HG02943 (cell line): ENCODE data around the gene TENM3.

Experiments used
- ATAC-seq: cut with Tn5 transposase; IDR thresholded peaks from one replicate; pipeline ENCODE4 v1.9.1; 2021; ENCODE audit warnings: mild to moderate bottlenecking, low read depth, moderate library complexity; ENCODE audit not compliant: unreplicated experiment

TENM3 gene

DNA sequence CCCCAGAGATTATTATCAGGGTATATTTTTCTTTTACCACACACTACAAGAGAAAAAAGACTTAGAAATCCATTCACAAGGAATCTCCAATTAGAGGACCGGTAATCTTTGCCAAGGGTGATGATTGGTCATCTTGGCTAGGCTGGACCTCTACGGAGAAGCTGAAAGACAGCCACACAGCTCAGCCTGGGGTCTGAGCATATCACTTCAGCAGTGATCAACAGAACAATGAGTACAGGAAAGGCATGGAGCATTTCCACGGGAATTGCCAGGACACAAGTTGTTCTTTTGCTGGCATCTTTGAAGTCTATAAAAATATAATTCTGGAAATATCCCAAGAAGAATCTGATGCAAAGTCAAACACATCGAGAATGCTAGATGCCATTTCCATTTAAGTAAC, 191.5 kb downstream of the TENM3 start:
- no peak for ATAC-seq

DNA sequence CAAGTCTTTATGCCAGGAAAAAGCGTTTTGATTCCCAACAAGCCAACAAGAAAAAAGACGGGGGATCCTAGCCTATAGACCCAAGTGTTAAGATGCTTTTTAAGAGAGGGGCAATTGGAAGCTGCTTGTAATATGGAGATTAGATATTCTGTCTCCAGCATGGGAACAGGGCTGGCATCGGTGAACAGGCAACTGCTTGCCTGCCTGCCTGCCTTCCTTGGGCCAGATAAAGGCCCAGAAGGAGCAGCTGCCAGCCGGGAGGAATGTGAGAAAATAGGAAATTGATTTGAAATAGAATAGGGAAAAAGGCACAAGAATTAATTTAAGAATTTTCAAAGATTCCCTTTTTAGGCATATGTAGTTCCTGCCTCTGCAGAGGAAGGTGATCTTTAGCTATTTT, 192.2 kb downstream of the TENM3 start:
- no peak for ATAC-seq

DNA sequence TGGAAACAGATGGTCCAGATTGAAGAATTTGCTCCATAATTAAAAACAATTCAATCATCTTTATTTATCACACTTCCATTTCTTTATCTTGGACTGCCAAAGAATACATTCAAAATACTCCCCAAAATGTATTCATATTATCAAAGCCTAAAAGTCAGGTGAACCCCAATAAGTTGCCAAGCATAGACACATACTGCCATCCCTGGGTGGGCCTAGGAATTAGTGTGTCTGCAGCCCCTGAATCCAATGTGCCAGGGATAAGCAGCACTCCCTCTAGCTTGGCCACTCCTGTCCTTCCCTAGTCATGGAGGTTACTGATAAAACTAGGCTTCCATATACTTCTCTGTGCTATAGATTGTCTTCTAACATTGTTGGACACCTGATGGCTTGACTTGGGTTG, 199.9 kb downstream of the TENM3 start:
- no peak for ATAC-seq

DNA sequence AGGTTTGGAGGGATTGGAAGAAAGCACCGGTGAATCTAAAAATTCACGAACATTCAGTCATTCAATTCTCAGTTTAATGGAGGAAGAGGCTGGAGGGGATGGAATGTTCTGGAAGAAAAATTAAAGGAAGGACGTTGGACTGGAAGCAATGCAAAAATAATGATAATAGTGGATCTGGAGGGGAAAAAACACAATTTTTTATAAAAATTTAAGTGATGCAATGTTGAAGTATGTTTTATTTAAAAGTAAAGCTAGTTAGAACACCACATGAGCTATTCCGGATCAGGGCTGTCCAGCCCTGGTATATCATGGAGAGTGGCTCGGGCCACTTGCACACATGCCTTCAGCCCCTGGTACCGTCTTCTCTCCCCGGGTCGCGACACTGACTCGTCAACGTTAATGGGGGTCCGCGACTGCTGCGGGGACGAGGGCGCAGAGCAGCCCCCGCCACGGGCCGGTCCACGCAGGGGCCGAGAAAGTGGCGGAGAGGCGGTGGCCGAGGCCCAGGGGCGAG, 204.6 kb downstream of the TENM3 start:
- no peak for ATAC-seq

DNA sequence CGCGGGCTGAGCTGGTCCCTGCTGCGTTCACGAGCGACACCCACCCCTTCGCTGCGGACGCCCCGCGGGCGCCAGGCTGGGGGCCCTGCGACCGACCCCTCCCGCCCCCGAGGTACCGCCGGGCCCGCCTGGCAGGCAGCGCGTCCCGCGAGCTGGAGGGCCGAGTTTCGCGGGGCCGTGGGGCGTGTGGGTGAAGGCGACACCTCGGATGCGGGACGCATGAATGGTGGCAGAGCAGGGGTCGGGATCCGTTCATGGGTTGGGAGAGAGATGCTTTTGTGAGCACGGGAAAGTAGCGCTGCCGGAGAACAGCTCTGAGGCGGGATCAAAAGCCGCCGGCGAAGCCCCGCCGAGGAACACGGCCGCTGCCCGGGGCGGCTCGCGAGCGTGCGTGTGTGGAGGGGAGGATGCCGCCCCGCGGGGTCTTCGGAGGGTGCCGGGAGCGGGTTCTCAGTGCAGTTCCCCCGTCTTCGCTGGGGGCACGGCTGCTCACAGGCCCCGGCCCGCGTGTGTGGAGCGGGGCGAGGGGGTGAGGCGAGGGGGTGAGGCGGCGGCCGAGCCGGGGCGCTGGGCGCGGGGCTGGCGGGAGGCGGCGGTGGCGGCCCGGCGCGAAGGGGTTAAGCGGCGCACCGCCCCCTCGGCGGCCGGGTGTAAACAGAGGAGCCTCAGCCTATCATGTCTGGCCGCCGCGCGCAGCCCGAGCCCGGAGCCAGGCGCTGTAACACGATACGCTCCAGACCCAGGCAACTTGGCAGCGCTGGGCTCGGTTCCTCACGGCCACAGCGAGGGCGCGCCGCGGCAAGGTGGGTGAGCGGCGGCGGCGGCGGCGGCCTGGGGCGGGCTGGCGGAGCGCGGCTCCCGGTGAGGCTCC, 205.3 kb downstream of the TENM3 start:
- peak; percentile 82 for ATAC-seq

DNA sequence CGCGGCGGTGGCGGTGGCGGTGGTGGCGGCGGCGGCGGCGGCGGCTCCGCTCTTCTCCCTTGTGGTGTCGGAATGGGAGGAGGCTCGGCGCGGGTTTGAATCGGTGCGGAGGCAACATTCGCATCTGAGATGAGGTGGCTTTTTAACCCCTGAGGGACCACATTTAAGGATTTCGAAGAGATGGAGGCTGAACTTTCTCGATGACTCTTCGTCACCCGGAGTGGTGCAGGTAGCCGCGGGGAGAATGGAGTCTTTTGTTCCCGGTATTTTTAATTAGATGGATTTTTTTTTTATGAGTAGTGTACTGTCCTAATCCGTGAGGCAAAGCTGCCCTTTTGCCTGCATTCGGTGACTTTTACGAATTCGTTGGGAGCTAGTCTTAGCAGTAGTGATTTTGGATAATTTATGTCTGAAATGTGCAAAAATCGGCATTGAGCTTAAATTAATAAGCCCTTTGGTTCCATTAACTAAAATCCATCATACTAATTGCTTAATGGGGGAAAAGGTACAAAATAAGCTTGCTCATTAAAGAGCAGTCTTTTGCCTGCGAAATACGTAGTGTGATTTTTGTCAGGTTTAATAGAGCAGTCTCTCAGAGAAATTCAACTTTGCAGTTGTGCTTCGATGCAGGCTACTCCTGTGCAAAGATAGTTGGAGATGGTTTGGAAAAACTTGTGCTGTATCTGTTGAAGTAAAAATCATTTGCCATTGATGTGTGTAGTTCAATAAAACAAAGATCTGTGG, 206.2 kb downstream of the TENM3 start:
- ATAC-seq, result no peak

DNA sequence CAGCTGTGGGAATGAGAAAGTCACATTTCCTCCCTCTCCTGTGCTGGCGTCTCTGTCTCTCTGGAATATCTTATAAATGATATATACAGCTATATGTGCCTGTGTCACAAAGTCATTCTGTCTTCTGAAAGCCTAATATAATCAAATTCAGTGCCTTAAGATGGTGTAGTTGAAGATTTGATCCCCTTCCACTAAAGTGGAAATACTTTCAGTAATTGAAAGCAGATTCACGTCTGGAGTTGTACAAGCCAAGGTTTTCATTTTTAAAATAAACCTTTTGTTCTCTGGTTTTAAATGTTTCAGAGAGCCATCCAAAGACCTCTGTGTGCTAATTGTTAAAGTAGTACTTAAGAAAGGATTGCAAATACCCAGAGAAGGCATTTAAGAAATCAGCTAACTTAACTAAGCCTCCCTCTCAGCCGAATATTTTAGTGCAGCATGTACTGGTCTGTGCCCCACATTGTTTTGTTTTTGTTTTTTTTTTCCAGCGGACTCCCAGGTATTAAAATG, 206.8 kb downstream of the TENM3 start:
- no peak for ATAC-seq

DNA sequence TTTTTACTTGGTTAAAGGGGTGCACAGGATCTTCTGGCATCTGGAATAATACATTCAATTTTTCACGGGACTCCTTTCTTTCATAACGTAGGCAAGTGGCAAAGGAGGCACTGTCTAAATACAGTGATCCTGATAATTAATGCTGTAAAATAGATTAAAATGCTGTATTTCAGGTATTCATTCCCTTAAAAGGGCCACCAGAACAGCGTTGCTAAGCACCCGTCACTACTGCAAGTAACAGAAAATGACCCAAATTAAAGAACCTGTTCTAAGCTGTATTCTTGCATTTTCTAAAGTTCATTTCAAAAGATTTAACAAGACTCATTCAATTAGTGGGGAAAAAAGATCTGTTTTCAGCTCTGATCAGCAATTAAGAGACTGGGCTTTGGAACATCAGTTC, 208.2 kb downstream of the TENM3 start:
- ATAC-seq, result no peak

DNA sequence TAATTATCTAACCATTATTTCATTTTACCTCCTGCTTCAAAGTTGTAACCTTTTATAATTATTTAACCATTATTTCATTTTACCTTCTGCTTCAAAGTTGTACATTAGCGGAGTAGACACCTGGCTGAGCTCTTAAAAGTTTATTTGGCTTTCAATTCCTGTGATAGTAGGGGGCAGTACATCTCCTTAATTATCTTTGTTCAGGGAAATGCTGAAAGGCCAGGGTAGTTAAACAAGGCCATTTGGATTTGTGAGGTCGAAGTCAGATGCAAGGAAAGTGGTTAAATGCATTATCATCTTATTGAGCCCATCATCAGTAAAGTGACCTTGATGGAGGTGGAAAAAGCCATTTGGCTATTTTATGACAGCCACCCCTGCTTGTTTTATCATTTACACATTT, 210.6 kb downstream of the TENM3 start:
- ATAC-seq, result no peak

DNA sequence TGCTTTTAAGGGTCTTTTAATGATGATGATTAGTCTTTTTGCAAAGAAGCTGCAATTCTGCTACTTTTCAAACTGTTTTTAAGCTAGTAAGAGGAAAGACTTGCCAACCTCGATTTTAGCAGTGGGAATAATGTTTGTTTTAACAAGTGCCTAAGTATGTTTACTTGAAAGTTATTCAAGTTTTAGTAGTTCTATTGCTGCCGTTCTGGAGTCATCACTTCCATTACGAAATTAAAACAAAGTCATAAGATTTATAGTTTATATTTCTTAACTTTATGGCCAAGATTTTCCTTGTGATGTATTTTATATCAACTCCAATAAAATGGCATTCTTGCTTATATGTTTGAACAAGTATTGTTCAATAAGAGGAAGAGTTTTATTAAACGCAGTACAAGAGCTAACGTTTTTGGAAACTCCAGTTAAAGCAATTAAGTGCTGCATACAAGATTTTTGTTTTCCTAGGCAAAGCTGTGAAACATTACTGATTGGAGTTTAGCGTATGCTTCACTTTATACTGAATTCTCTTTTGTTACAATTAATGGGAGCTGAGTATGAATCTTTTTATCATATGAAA, 211.3 kb downstream of the TENM3 start:
- ATAC-seq, result no peak

DNA sequence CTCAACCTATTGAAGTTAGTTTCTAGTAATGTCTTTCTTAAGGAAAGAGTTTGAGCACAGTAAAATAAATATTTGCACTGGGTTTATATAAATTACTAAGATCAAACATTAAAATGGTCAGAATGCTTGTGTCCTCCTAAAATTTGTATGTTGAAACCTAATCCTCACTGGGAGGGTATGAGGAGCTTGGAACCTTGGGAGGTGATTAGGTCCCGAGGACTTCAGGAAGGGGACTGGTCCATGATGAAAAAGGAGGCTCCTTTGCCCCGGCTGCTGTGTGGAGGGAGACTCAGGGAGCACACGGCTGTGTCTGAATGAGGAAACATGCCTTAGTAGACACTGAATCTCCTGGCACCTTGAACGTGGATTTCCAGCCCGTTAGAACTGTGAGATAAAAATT, 221.9 kb downstream of the TENM3 start:
- ATAC-seq, result no peak

DNA sequence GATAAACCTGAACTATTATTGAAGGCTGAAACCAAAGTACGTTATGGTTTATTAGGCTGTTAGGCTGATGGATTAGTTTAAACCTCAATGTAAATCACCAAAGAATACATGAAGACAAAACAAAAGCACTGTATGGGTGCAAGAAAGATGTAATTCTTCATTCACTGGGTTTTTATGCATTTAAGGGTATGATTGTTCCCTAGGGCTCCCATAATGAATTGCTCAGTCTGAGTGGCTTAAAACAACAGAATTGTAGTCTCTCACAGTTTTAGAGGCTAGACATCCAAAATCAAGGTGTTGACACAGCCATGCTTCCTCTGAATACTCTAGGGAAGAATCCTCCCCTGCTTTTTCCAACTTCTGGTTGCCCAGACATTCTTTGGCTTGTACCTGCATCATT, 222.8 kb downstream of the TENM3 start:
- no peak for ATAC-seq

DNA sequence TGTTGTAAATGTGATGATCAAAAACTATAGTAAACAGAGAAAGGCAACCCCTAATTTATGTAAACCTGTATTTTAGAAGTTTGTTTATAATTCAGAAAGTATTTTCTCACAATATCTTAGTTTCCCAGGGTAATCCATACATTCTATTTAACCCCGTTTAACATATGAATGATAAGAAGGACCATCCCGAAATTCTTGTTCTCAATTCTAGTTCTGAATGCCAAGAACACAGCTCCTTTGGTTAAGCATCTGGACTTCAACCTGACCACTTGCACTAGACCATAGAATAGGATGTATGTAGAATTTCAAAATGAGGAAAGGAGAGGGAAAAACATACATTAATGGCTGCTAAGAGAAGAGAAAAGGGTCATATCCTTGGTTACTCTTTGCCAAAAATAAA, 227.0 kb downstream of the TENM3 start:
- no peak for ATAC-seq

DNA sequence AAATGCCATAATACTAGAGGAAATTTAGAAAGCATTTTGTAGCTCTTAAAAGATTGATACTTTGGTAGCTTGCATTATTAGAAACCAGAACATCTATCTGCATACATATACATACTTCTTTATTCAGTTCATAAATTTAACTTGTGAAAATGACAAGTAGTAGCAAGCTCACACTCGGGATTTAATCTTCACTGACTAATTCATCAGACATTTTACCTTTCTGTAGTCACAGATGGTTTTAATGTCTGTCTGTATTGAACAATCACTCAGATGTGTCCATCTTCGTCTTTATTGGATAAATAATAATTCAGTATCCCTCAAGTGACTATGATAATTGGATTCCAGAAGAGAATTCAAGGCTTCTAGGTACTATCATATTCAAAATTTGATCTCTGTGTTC, 232.3 kb downstream of the TENM3 start:
- ATAC-seq, result no peak

DNA sequence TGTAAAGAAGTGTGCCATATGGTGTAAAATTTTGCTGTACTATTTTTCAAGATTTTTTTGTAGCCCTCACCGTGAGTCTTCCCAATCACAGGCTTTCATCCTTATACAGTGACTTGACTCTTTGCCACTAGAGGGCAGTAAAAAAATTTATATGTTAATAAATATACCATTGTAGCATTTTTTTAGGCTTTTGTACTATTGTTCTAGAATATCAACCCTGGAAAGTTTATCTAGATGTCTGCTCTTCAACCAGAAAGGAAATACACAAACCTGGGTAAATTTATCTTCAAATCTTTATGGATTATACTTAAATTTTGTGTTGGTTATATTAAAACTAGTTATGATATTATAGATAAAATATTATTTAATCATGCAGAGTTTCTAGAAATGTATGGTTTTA, 235.3 kb downstream of the TENM3 start:
- ATAC-seq, result peak; percentile 65

DNA sequence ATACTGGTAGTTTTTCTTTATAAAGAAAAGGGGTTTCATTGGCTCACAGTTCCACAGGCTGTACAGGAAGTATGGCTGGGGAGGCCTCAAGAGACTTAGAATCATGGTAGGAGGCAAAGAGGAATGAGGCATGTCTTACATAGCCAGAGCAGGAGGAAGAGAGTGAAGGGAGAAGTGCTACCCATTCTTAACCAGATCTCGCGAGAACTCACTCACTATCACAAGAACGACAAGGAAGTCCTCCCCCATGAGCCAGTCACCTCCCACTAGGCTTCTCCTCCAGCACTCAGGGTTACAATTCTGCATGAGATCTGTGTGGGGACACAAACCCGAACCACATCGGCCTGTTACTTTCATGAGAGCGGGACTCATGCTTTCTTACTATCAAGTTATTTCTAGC, 240.5 kb downstream of the TENM3 start:
- no peak for ATAC-seq

DNA sequence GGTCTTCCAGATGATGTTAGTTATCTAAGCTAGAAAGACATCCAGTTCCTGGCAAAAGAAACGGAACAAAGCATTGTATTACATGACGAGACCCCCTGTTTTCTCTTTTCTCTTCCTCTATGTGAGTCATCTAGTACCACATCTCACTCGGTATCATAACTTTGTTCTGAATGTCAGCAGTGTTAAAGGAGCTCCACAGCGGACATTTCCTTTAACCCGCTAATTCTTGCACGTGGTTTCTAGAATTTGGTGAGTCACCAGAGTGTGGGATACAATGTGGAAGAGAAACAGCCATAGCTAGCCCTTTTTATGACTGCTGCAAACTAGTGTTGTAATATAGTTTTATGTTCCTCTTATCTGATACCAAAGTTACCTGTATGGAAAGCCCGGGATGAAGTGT, 243.7 kb downstream of the TENM3 start:
- no peak for ATAC-seq

DNA sequence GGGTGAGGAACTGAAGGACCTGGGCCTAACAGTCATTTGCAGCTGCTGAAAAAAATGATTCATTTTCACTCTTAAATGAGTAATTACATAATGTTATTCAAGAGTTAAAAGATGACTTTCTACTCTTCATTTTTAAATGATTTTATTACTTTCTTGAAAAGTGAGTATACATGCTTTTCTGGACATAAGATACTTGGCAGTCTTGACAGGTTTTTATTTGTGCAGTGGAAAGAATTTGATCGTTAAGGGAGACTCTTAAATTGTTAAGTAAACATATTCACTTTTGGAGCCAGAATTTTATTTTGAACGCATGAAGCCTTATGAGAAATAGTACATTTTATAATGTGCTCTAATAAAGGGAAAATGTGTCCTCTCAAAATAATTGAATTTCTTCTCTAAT, 245.7 kb downstream of the TENM3 start:
- ATAC-seq, result no peak

DNA sequence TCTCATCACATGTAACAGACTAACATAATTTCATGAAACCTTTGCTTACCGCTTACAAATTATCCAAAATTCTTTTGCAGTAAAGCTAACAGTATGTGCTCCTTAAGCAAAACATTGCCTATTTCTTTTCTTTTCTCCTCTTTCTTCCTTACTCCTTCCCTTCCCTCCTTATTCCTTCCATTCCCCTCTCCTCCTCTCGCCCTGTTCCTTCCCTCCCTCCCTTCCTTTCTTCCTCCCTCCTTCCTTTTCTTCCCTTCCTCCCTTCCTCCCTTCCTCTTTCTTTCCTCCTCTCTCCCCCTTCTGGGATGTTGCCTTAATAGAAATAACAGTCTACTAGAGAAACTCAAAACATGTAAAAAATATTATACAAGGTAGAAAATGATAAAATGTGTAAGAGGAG, 246.4 kb downstream of the TENM3 start:
- no peak for ATAC-seq

DNA sequence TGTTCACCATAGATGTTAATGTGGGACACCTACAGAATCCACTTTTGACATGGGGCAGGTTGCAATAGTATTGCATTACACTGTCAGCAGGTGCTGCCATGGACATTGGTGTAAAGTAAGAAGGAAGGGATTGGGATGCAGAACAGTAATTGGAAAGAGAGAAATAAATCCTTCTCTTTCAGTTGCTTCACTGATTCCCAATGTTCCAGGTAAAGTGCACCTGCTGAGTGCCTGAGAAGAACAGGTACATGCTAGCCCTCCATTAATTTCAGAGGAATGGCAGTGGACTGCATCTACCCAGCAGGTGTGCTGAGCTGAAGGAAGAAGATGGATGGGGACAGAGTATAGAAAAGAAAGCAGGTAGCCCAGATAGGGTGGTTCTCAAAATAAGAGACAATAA, 248.5 kb downstream of the TENM3 start:
- no peak for ATAC-seq

DNA sequence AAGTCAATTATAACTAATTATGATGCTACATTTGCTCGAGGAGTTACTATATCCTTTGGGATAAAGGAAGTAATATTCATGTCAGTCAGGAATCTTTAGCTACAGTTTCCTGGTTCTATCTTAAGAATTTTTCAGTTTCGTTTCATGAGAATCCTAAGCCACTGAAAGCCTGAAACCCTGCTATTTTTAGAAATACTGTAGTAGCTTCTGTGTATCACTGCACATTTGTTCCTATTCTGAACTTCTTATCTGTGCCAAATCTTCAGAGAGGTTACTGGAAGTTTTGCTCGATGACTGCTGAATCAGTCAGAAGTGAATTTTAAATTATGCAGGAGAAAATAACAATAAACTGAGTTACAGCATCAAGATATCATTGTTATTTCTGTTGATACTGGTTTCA, 249.2 kb downstream of the TENM3 start:
- ATAC-seq, result no peak
